GM12874 (cell line): ENCODE results near the gene CTIF.

ENCODE experiments used
- CTCF ChIP-seq: IDR thresholded peaks from 2 replicates; pipeline ENCODE4 v1.5.1; 2011; ENCODE audit warnings: low read depth, mild to moderate bottlenecking, control low read depth, low read length, moderate library complexity; ENCODE audit not compliant: insufficient read depth

The CTIF gene

GRCh38 chr18:48863432-48864065 lies 324.7 kb downstream of the CTIF start:
- TF ChIP-seq CTCF, result no peak

GRCh38 chr18:48864876-48865275 lies 326.0 kb downstream of the CTIF start:
- TF ChIP-seq CTCF, result no peak

- no peak for TF ChIP-seq CTCF
These were observed 327.4 kb downstream of the CTIF start for GRCh38 chr18:48866028-48866733.

- TF ChIP-seq CTCF, result no peak
These were observed 328.0 kb downstream of the CTIF start for GRCh38 chr18:48866856-48867255.

- no peak for TF ChIP-seq CTCF
These were observed 329.1 kb downstream of the CTIF start for GRCh38 chr18:48867978-48868377.

GRCh38 chr18:48868468-48869466 lies 329.9 kb downstream of the CTIF start:
- TF ChIP-seq CTCF, result no peak

GRCh38 chr18:48869591-48869990 lies 330.8 kb downstream of the CTIF start:
- TF ChIP-seq CTCF, result no peak
